Stimulated activated CD8-positive, alpha-beta memory T cell treated with anti-CD3 and anti-CD28 coated beads, Interleukin-15, amount 100 ng/mL, for 24 hours (primary cell): ENCODE measurements around the gene PALLD.

Experiments used
- DNase-seq: peaks from one replicate; pipeline ENCODE4 v3.0.0-alpha.2; 2020; ENCODE audit warnings: low read depth

Gene PALLD

DNA sequence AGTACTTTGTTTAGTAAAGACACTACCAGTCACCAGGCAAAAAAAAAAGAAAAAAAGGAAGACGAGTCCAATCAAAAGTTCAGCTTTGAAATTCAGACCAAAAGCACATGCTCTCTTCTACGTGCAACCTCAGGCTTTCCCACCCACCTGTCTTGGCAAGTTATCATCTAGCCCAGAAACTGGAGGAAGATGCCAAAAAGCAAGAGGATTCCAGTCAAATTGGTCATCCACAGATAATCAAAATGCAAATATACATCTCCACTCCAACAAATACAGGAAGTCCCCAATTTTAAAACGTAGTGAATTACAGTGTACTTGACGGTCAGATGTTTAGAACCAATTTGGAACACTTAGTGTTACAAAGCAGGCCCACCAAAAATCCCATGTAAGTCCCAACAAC lies 96.5 kb downstream of the PALLD start:
- DNase-seq = no peak

DNA sequence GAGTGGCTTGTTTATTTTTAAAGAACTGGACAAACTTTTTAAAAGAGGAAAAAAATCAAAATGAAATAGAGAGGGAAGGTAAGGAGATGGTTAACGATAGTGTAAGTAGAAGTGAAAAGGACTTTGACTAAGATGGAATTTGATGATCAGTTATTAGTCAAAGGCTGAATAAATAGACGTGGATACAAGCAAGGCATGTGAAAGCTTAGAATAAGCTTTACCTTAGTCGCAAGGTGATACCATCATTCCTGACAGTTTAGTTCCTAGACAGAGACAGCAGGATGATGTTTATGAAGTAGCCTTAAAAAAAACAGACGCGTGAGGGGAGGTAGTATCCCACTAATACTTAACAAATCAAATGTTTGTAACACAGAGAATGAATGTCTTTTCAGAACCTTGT lies 97.3 kb downstream of the PALLD start:
- no peak for DNase-seq

GRCh38 chr4:168598191-168598590 lies 101.3 kb downstream of the PALLD start:
- no peak for DNase-seq

DNA sequence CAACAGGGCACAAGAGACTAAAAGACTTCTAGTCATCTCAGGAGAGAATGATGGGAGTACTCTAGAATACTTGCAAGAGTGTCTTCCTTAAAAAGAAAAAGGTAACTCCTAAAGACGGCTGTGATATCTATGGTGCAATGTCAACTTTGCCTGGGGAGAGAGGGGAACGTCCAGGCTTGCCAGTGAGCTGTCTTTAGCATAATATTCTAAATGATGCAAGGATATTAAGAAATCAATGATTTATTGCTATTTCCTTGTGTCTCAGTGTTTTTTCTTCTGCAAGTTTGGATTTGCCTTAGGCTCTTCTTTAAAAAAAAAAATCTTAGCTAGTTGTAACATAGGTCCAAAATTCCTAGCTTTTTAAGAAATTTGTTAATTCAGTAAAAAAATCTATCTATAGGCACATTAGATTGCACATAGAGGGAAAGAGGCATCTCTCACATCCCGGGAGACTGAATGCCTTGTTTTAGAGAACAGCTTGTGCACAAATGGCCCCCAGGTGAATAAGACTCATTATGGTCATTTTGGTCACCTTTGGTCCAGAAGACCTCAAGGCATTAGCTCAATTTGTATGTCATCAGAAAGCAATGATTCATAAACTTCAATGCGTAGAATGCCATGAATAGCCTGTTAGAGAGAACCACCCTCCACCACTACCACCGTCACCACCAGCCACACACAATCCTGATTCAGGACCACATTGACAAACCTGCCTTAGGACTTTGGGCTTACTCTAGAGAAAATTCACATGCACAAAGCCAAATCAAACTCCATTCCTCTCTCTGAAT lies 104.1 kb downstream of the PALLD start:
- DNase-seq = no peak

GRCh38 chr4:168601899-168602298 lies 105.0 kb downstream of the PALLD start:
- DNase-seq = no peak

- no peak for DNase-seq
These were observed 107.9 kb downstream of the PALLD start for GRCh38 chr4:168604496-168605373.

GRCh38 chr4:168605411-168605810 lies 108.6 kb downstream of the PALLD start:
- no peak for DNase-seq

- DNase-seq = no peak
These were observed 110.4 kb downstream of the PALLD start for GRCh38 chr4:168607215-168607614.

DNA sequence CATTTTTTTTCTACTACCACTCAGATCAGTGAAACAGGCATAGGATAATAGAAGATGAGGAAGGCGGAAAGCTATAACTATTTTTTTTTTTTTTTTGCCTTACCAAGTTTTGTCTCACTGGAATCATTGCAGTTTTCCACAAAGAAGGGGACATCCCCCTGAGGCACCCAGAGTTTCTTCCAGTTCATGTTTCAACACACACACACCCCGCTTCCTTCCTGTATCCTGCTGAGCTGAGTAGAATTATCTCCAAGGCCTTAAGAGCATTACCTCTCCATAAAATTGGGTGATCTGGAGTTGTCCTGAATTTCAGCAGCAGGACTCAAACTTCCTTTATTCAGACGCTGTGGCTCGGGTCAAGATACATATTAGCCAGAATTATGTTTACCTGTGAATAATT lies 111.9 kb downstream of the PALLD start:
- DNase-seq = no peak

- no peak for DNase-seq
These were observed 112.5 kb downstream of the PALLD start for GRCh38 chr4:168609369-168609768.

DNA sequence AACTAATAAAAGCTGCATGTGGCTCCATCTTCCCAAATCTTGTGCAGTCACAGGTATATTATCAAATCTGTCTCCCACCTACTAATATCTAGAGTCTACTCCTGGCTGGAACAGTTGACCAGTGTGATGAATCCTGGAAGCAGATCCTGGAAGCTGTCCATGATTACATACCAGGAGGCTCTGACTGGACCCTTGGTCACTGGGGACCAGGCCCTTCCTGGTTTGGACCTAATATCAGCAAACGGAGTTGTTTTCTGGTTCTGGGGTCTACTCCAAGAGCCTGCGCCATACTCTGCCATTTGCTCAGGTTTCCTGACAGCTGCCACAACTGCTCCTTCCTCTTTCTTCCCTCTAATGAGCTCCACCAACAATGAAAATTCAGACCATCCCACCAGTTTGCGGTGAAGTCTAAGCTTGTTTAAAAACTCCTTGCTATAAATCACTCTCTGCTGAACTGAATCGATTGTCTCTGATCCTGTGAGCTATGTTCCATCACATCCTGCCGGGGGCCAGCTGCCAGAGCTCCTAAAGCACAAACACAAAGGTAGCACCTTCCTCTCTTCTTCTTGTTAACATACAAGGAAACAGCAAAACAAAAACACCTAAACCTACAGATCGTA lies 114.2 kb downstream of the PALLD start:
- DNase-seq = no peak

DNA sequence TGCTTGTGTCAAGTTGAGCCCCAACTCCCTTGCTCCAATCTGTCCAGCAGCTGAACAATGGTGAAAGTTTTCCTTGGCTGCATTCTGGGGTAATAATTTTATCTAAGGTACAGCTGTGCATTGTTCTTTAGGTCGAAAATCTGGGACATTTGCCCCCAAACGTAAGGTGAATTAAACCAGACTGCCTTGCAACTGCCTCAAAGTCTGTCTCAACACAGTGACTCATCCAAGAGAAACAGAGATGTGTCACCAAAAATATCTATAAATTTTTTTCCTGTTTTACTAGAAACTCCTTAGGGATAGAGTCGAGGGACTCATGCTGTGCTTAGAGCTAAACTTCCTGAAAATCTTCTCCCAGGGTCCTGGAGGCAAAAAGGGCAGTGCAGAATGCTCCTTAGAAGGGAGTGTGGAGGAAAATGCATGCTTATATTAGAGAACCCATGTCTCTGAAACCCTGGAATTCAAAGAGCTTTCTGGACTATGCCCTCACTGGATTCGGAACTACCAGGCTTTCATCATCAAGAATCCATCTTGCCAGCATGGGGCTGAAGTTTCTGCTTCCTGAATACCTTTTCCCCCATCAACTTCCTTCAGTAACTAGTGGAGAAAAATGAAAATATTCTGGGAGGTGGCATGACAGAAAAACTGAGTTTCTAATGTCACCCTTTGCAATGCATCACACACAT lies 115.7 kb downstream of the PALLD start:
- no peak for DNase-seq

- no peak for DNase-seq
These were observed 117.0 kb downstream of the PALLD start for GRCh38 chr4:168613869-168614268.

GRCh38 chr4:168614281-168615057 lies 117.6 kb downstream of the PALLD start:
- no peak for DNase-seq

DNA sequence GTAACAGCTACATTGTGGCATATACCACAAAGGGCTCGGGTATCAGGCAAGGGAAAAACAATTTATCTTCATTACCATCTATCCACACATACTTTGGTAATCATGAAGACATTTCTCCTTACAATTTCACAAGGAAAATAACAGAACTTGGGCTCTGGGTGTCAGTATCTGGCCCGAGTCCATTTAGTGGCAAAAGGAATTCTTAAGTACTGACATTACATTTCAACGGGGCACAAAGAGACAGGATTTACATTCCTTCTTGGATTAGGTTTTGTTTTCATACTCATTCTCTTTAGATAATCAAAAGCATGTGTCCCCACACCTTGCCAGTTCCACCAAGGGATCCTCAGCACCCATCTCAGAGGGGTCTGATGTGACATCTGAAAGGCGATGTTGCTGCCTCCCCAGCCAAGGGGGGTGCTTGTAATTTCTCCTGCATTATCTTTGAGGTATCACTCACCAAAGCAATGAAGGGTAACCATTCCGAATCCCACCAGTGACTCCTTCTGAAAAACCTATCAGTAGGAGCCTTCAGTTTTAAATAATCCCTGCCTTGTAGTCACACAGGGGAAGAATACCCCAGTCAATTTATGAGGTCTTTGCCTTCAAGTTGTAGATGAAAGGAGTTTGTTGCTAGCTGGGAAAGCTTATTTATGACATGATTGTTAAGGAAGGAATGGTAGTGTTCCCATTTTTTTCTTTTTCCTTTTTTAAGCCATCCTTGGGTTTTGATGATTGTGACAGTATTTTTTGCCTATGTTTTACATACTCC lies 118.6 kb downstream of the PALLD start:
- no peak for DNase-seq

- DNase-seq = no peak
These were observed 121.9 kb downstream of the PALLD start for GRCh38 chr4:168618577-168619265.

- DNase-seq = no peak
These were observed 122.4 kb downstream of the PALLD start for GRCh38 chr4:168619266-168619631.

DNA sequence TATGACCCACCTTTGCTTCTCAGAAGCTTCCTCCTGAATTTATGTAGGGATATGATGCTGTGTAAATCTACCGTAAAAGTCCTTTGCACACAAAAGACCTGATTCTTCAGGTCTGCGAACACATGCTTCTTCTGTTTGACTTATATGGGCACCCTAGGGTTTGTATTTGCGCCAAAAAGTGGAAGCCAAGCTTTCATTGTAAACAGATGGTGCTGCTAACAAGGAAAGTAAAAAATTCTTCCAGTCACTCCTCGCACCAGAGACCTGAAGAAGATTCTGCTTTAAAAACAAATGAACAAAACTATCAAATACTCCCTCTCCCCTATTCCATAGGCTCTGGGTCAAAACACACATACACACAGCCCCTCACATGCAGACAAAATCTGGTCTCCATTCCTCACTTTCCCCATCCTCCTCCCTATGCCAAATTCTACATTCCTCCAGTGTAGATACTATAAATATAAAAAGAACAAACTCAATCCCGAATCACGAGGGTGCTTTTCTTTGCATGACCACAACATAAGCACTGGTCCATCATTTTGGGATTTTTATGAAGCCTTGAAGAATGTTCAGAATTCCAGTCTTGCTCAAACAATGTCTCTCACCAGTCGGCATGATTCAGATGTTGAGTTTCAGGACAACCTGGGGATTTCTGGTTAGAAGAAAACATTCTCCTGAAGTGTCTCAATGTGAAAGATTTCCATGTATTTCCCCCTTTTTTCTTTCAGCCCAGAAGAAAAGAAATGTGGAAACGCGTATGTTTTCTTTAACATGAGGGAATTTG lies 125.1 kb downstream of the PALLD start:
- DNase-seq = no peak

DNA sequence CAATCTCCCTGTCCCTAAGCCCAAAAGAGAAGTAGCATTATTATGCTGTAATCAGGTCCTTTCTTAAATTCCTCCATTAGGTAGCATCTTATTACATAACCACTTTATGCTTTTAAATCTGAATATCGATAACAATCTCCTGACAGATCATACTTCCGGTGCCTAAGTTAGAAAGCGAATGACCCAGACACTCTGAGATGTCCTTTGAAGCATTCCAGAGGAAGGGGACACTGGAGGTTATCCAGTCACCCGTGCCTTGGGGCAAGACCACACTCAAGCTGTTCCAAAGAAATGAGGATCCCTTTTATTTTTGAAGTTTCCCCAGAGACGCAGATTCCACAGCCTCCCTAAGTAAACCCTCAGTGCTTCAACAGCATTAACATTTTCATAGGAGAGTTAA lies 125.7 kb downstream of the PALLD start:
- DNase-seq = no peak
